SU-DHL-6 (cell line): ENCODE data around the gene RAE1.

Experiments
- H2AFZ ChIP-seq: fragments of 200-600 bp; sonication (generic); 2 replicates; pipeline ENCODE4 v1.6.1; 2014; ENCODE audit warnings: low read depth, mild to moderate bottlenecking, moderate library complexity, mixed read lengths, antibody characterized with exemption, low read length; ENCODE audit not compliant: severe bottlenecking
- H3F3A ChIP-seq: fragments of 200-600 bp; shearing (Covaris generic); 2 replicates; pipeline ENCODE4 v1.6.0; 2016; ENCODE audit warnings: antibody characterized with exemption, mild to moderate bottlenecking; ENCODE audit not compliant: insufficient read depth
- H3K27ac ChIP-seq: fragments of 200-600 bp; sonication (generic); 2 replicates; pipeline ENCODE4 v1.5.1; 2016; ENCODE audit warnings: low read depth, mild to moderate bottlenecking, low read length, moderate library complexity, mixed read lengths
- H3K27me3 ChIP-seq: fragments of 200-600 bp; sonication (generic), shearing (Covaris generic); 2 replicates; pipeline ENCODE4 v1.6.0; 2014; ENCODE audit warnings: mild to moderate bottlenecking, low read length
- H3K36me3 ChIP-seq: fragments of 200-600 bp; sonication (generic); 2 replicates; pipeline ENCODE4 v1.6.1; 2014; ENCODE audit warnings: mild to moderate bottlenecking, low read length, mixed read lengths
- H3K4me2 ChIP-seq: fragments of 300-600, 200-600 bp; shearing (Covaris generic), sonication (generic); 2 replicates; pipeline ENCODE4 v1.6.0; 2014; ENCODE audit warnings: low read length, low read depth, mild to moderate bottlenecking; ENCODE audit not compliant: poor library complexity, severe bottlenecking
- H3K4me3 ChIP-seq: fragments of 200-600 bp; sonication (generic); 2 replicates; pipeline ENCODE4 v1.5.1; 2014; ENCODE audit warnings: antibody characterized with exemption, low read length, mild to moderate bottlenecking, mixed read lengths; ENCODE audit not compliant: insufficient read depth, poor library complexity, severe bottlenecking
- H3K79me2 ChIP-seq: fragments of 200-600 bp; sonication (generic); 2 replicates; pipeline ENCODE4 v1.6.1; 2014; ENCODE audit warnings: mild to moderate bottlenecking, low read length, moderate library complexity; ENCODE audit not compliant: insufficient read depth
- H3K9ac ChIP-seq: fragments of 200-600 bp; sonication (generic); 2 replicates; pipeline ENCODE4 v1.7.0; 2014; ENCODE audit warnings: mild to moderate bottlenecking, low read length
- H3K9me2 ChIP-seq: fragments of 200-600 bp; sonication (generic); replicated peaks from 2 replicates; pipeline ENCODE4 v1.6.1; 2014; ENCODE audit warnings: low read length; ENCODE audit not compliant: insufficient read depth
- H3K9me3 ChIP-seq: fragments of 200-600 bp; sonication (generic); 2 replicates; pipeline ENCODE4 v1.6.1; 2014; ENCODE audit warnings: low read length, mixed read lengths; ENCODE audit not compliant: insufficient read depth
- H4K20me1 ChIP-seq: fragments of 200-600 bp; sonication (generic); 2 replicates; pipeline ENCODE4 v1.6.1; 2014; ENCODE audit warnings: low read depth, mild to moderate bottlenecking, antibody characterized with exemption, low read length, moderate library complexity, mixed read lengths
- EZH2phosphoT487 ChIP-seq: fragments of 200-600 bp; sonication (generic), shearing (Covaris generic); conservative IDR thresholded peaks from 2 replicates; pipeline ENCODE4 v1.6.1; 2018; ENCODE audit warnings: mild to moderate bottlenecking, antibody characterized with exemption, low read length, moderate library complexity, mixed read lengths
- TF ChIP-seq, protein P1 (sequence below): fragments of 200-600 bp; sonication (generic); IDR thresholded peaks from one replicate; pipeline ENCODE4 v1.5.1; 2017; ENCODE audit warnings: antibody characterized with exemption, mild to moderate bottlenecking, low read length, moderate library complexity; ENCODE audit not compliant: insufficient read depth, poor library complexity, severe bottlenecking

RAE1 gene

DNA sequence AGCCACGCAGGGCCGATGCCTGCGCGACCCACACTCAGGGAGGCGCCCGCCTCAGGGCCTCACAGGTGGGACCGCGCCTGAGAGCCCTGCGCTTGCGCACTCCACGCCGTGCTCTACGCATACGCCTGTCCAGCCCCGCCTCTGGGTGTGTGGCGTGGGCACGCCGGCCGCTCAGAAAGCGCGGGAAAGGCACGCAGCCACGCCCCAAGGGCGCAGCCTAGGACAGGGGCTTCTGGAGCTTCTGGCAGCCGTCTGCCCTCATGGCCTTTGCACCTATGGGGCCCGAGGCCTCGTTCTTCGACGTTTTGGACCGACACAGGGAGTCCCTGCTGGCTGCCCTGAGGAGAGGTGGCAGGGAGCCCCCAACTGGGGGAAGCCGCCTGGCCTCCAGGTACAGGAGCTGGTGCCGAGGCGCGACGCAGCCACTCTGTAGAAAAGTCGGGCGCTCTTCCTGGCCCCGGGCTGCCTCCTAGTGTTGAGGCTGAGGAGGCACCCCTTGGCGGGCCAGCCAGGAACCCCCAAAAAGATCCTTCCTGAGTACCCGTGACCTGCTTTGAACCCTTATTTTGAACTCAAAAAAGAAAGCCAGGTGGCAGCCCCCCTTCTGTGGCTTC, 21.3 kb upstream of the RAE1 start, which contains the start of gene SPO11:
Gene SPO11 (plus strand): TSS at position 196 of the 614 bp plus-strand sequence. CDS start 65 bp downstream, at position 261.
- no peaks in the 10 kb centered on the region for H3K36me3 ChIP-seq
- H3K27me3 ChIP-seq, result no peaks in the 10 kb centered on the region
- H4K20me1 ChIP-seq, result no peaks in the 10 kb centered on the region
- H3K9ac ChIP-seq, result 0 out of 2 replicates have a peak within 1 kb of the TSS, but pooled peaks have one; percentile 53
- no peak for TF ChIP-seq EZH2phosphoT487
- TF ChIP-seq, protein P1, sequence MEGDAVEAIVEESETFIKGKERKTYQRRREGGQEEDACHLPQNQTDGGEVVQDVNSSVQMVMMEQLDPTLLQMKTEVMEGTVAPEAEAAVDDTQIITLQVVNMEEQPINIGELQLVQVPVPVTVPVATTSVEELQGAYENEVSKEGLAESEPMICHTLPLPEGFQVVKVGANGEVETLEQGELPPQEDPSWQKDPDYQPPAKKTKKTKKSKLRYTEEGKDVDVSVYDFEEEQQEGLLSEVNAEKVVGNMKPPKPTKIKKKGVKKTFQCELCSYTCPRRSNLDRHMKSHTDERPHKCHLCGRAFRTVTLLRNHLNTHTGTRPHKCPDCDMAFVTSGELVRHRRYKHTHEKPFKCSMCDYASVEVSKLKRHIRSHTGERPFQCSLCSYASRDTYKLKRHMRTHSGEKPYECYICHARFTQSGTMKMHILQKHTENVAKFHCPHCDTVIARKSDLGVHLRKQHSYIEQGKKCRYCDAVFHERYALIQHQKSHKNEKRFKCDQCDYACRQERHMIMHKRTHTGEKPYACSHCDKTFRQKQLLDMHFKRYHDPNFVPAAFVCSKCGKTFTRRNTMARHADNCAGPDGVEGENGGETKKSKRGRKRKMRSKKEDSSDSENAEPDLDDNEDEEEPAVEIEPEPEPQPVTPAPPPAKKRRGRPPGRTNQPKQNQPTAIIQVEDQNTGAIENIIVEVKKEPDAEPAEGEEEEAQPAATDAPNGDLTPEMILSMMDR, result peak; percentile 91
- no peak within 1 kb of the TSS for H3K4me3 ChIP-seq
- H3K4me2 ChIP-seq, result peak within 1 kb of the TSS; percentile 82
- no peak within 1 kb of the TSS for H2AFZ ChIP-seq
- H3K79me2 ChIP-seq, result no peaks in the 10 kb centered on the region
- H3K27ac ChIP-seq, result peak within 1 kb of the TSS; percentile 98
- peaks cover 56% of the 10 kb centered on the region for H3F3A ChIP-seq
- H3K9me3 ChIP-seq, result no peaks in the 10 kb centered on the region
- no peaks in the 10 kb centered on the region for H3K9me2 ChIP-seq

GRCh38 chr20:57330998-57331397, 20.1 kb upstream of the RAE1 start:
- no peak overlapping the region for H3K9ac ChIP-seq
- H3F3A ChIP-seq, result peaks cover 43% of the 10 kb centered on the region
- no peaks in the 10 kb centered on the region for H3K36me3 ChIP-seq
- no peaks in the 10 kb centered on the region for H4K20me1 ChIP-seq
- no peaks in the 10 kb centered on the region for H3K9me3 ChIP-seq
- H3K9me2 ChIP-seq, result no peaks in the 10 kb centered on the region
- H3K4me3 ChIP-seq, result no peak overlapping the region
- H2AFZ ChIP-seq, result no peak overlapping the region
- H3K27ac ChIP-seq, result no peak overlapping the region
- H3K27me3 ChIP-seq, result no peaks in the 10 kb centered on the region
- no peak for TF ChIP-seq EZH2phosphoT487
- TF ChIP-seq, protein P1, result no peak
- no peak overlapping the region for H3K4me2 ChIP-seq
- H3K79me2 ChIP-seq, result no peaks in the 10 kb centered on the region

- Histone ChIP-seq H3K79me2 (no peaks in the 10 kb centered on the region), H3K9me2 (no peaks in the 10 kb centered on the region), H3K9ac (no peak overlapping the region), H3K4me3 (no peak overlapping the region), H3K36me3 (no peaks in the 10 kb centered on the region), H3F3A (peaks cover 29% of the 10 kb centered on the region), H3K9me3 (no peaks in the 10 kb centered on the region), H2AFZ (no peak overlapping the region), H3K27ac (no peak overlapping the region), H3K4me2 (no peak overlapping the region), H3K27me3 (no peaks in the 10 kb centered on the region), H4K20me1 (no peaks in the 10 kb centered on the region)
- no peak for TF ChIP-seq EZH2phosphoT487
- TF ChIP-seq, protein P1, result peak; percentile 87
These were observed 18.7 kb upstream of the RAE1 start for GRCh38 chr20:57332105-57333089.
